K562 (cell line): Measurements from ENCODE around the gene IRAG1. TPM values are rescaled to one million over a fixed set of nuclear protein-coding genes. Genes with fewer than 3 reads are reported as not detected.

Experiments
- CTBP1 ChIP-seq: fragments of 450-650 bp; IDR thresholded peaks from 2 replicates; pipeline ENCODE4 v1.6.1; 2016; ENCODE audit warnings: borderline replicate concordance
- DDX20 ChIP-seq: fragments of 450-650 bp; IDR thresholded peaks from 2 replicates; pipeline ENCODE4 v1.6.1; 2016; ENCODE audit warnings: missing genetic modification characterization, low read depth, mild to moderate bottlenecking, missing compliant biosample characterization, moderate library complexity
- HDAC2 ChIP-seq: fragments of 450-650 bp; IDR thresholded peaks from 2 replicates; pipeline ENCODE4 v1.6.1; 2016; ENCODE audit warnings: mild to moderate bottlenecking
- HDAC3 ChIP-seq: fragments of 450-650 bp; IDR thresholded peaks from 2 replicates; pipeline ENCODE4 v1.6.1; 2018; ENCODE audit warnings: borderline replicate concordance, mild to moderate bottlenecking, moderate library complexity; ENCODE audit not compliant: partially characterized antibody
- IRF2 ChIP-seq: sonication (generic); formaldehyde crosslinking; IDR thresholded peaks from 2 replicates; pipeline ENCODE4 v1.8.1; 2022; ENCODE audit warnings: mild to moderate bottlenecking, missing genetic modification reagents
- NRF1 ChIP-seq, 2 experiments: fragments of 450-650 bp; IDR thresholded peaks in 1 of 2; conservative IDR thresholded peaks in 1 of 2; 2 replicates each; pipeline ENCODE4 v1.6.1; 2014; ENCODE audit warnings: mild to moderate bottlenecking in 2 of 2
- polyA plus RNA-seq, 8 experiments: library from polyadenylated mRNA; depleted of rRNA in 4 of 8; stranded (reverse) in 5 of 8; unstranded in 3 of 8; fragments of >200 nt; fragmentation: Nextera tagmentation in 2 of 8; fragmentation: Illumina TruSeq in 1 of 8; extraction: Ambion mirVana in 2 of 8; extraction: Trizol in 1 of 8; gene quantifications; 2 replicates each; pipeline versions ENCODE4 v1.2.1 to v1.2.3, GENCODE V29; 2011 to 2014; ENCODE audit warnings: inconsistent platforms in 1 of 8, missing spikeins in 1 of 8
- total RNA-seq, 7 experiments: library from RNA; depleted of rRNA in 6 of 7; stranded (reverse); fragments of >200 nt in 6 of 7; fragmentation: Illumina TruSeq in 2 of 7; extraction: Trizol in 2 of 7; gene quantifications; 2 replicates each; pipeline versions ENCODE4 v1.2.1 to v1.2.3, GENCODE V29; 2011 to 2021; ENCODE audit warnings: low replicate concordance in 1 of 7
- TF ChIP-seq, protein P1 (sequence below), 2 experiments: fragments of 450-650 bp; formaldehyde crosslinking in 1 of 2; IDR thresholded peaks; 2 replicates each; pipeline versions ENCODE4 v1.4.0 to v1.6.1; 2014 to 2020; ENCODE audit warnings: mild to moderate bottlenecking in 2 of 2, borderline replicate concordance in 1 of 2, low read depth in 1 of 2
- TF ChIP-seq, protein P2 (sequence below): fragments of 150-350 bp; IDR thresholded peaks from 2 replicates; pipeline ENCODE4 v1.6.1; 2014; ENCODE audit warnings: low read depth, mild to moderate bottlenecking, low read length, borderline replicate concordance
- TF ChIP-seq, protein P3 (sequence below): fragments of 450-650 bp; formaldehyde crosslinking; IDR thresholded peaks from 2 replicates; pipeline ENCODE4 v1.4.0; 2022; ENCODE audit warnings: mild to moderate bottlenecking, moderate library complexity
- TF ChIP-seq, protein P4 (sequence below), 2 experiments: fragments of 200-800 bp in 1 of 2; sonication (Bioruptor generic) in 1 of 2; sonication (generic) in 1 of 2; formaldehyde crosslinking in 1 of 2; IDR thresholded peaks in 1 of 2; conservative IDR thresholded peaks in 1 of 2; 2 replicates each; pipeline versions ENCODE4 v1.5.0 to v1.6.1; 2016 to 2020; ENCODE audit warnings: missing compliant biosample characterization in 1 of 2, missing genetic modification characterization in 1 of 2, missing genetic modification reagents in 1 of 2

Gene IRAG1
- total and polyA plus RNA-seq, 9 of the 15 experiments (the other 6 are each of a cell fraction or from before 2014, with no cell fraction given) = 0.01 to 0.22 (median 0.09) TPM; not detected in 1

DNA sequence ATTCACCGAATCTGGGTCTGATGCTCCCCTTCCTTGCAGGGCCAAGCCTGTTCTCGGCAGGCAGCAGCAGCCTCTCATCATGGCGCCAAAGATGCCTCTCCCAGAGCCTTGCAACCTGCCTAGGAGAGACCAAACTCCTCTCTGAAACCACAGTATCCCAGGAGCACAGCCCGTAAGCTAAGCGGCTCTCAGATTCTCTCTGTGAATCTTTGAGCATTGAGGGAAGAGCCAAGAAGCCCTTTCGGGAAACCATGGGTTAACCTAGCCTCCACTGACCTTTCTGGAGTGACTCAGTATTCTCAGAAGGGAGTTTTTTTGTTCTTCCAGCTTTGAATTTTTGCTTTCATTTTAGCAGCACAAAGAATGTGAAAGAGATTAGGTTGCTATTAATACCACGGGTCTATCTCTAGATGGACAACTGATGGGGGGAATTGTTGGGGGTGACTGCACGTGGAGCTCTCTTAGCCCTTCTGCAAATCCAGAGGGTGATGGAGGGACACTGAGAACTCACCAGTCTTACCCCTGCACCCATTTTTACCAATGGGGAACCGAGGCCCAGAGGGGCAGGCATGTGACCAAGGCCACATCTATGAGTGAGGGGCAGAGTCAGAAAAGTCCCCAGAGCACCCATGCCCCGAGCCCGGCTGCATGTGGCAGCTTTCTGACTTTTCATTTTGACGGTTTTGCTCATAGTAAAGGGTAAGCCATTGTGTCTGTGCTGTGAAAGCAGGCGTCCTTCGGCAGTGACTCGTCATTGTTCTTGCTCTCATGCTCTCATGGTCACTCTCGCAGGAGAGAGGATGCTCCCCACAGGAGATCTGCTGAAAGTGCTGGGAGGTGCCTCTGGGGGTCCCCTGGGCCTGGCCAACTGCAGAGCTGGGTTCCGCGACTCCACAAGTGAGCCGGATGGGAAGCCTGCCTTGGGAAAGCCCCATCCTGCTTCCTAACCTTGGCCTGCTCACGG is 36.0 kb downstream of the IRAG1 start (continued):
- TF ChIP-seq, protein P1, sequence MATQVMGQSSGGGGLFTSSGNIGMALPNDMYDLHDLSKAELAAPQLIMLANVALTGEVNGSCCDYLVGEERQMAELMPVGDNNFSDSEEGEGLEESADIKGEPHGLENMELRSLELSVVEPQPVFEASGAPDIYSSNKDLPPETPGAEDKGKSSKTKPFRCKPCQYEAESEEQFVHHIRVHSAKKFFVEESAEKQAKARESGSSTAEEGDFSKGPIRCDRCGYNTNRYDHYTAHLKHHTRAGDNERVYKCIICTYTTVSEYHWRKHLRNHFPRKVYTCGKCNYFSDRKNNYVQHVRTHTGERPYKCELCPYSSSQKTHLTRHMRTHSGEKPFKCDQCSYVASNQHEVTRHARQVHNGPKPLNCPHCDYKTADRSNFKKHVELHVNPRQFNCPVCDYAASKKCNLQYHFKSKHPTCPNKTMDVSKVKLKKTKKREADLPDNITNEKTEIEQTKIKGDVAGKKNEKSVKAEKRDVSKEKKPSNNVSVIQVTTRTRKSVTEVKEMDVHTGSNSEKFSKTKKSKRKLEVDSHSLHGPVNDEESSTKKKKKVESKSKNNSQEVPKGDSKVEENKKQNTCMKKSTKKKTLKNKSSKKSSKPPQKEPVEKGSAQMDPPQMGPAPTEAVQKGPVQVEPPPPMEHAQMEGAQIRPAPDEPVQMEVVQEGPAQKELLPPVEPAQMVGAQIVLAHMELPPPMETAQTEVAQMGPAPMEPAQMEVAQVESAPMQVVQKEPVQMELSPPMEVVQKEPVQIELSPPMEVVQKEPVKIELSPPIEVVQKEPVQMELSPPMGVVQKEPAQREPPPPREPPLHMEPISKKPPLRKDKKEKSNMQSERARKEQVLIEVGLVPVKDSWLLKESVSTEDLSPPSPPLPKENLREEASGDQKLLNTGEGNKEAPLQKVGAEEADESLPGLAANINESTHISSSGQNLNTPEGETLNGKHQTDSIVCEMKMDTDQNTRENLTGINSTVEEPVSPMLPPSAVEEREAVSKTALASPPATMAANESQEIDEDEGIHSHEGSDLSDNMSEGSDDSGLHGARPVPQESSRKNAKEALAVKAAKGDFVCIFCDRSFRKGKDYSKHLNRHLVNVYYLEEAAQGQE (IDR thresholded peaks at IDR 0.05; ENCODE audit: borderline replicate concordance) = no peak
- TF ChIP-seq, protein P1 (CRISPR knock-in tag; IDR thresholded peaks at IDR 0.05; ENCODE audit: low read depth) = no peak
- TF ChIP-seq HDAC3 = peak; percentile 49
- peak; percentile 7; the same call in 1 of the 2 replicates for TF ChIP-seq CTBP1
- TF ChIP-seq, protein P2, sequence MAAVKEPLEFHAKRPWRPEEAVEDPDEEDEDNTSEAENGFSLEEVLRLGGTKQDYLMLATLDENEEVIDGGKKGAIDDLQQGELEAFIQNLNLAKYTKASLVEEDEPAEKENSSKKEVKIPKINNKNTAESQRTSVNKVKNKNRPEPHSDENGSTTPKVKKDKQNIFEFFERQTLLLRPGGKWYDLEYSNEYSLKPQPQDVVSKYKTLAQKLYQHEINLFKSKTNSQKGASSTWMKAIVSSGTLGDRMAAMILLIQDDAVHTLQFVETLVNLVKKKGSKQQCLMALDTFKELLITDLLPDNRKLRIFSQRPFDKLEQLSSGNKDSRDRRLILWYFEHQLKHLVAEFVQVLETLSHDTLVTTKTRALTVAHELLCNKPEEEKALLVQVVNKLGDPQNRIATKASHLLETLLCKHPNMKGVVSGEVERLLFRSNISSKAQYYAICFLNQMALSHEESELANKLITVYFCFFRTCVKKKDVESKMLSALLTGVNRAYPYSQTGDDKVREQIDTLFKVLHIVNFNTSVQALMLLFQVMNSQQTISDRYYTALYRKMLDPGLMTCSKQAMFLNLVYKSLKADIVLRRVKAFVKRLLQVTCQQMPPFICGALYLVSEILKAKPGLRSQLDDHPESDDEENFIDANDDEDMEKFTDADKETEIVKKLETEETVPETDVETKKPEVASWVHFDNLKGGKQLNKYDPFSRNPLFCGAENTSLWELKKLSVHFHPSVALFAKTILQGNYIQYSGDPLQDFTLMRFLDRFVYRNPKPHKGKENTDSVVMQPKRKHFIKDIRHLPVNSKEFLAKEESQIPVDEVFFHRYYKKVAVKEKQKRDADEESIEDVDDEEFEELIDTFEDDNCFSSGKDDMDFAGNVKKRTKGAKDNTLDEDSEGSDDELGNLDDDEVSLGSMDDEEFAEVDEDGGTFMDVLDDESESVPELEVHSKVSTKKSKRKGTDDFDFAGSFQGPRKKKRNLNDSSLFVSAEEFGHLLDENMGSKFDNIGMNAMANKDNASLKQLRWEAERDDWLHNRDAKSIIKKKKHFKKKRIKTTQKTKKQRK = no peak
- TF ChIP-seq, protein P3, sequence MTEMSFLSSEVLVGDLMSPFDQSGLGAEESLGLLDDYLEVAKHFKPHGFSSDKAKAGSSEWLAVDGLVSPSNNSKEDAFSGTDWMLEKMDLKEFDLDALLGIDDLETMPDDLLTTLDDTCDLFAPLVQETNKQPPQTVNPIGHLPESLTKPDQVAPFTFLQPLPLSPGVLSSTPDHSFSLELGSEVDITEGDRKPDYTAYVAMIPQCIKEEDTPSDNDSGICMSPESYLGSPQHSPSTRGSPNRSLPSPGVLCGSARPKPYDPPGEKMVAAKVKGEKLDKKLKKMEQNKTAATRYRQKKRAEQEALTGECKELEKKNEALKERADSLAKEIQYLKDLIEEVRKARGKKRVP (CRISPR knock-in tag) = no peak
- 0 out of 4 replicates have a peak, but pooled peaks of 1 of the 2 experiments have one; percentile 4 for TF ChIP-seq NRF1 (conservative IDR thresholded peaks at IDR 0.05 in 1 of 2, IDR thresholded peaks at IDR 0.05 in 1 of 2)
- TF ChIP-seq, protein P4, sequence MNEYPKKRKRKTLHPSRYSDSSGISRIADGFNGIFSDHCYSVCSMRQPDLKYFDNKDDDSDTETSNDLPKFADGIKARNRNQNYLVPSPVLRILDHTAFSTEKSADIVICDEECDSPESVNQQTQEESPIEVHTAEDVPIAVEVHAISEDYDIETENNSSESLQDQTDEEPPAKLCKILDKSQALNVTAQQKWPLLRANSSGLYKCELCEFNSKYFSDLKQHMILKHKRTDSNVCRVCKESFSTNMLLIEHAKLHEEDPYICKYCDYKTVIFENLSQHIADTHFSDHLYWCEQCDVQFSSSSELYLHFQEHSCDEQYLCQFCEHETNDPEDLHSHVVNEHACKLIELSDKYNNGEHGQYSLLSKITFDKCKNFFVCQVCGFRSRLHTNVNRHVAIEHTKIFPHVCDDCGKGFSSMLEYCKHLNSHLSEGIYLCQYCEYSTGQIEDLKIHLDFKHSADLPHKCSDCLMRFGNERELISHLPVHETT (CRISPR knock-in tag; conservative IDR thresholded peaks at IDR 0.05 in 1 of 2, IDR thresholded peaks at IDR 0.05 in 1 of 2) = peak in 1 of 2 experiments; percentile 68; a peak in 1 of 4 replicates
- TF ChIP-seq HDAC2 = peak; percentile 66
- TF ChIP-seq DDX20 (tag) = 0 out of 2 replicates have a peak, but pooled peaks have one; percentile 24
- no peak for TF ChIP-seq IRF2 (CRISPR knock-in tag)
